Adrenal gland (tissue), 5 donors: ENCODE measurements around the gene SZT2.

ENCODE experiments used
- POLR2A ChIP-seq, 2 donors: fragments of 450-650 bp; IDR thresholded peaks; one replicate each; pipeline ENCODE4 v1.6.1; 2017; ENCODE audit warnings: antibody characterized with exemption in 2 of 2, mild to moderate bottlenecking in 2 of 2, moderate library complexity in 1 of 2
- TF ChIP-seq, protein P1 (sequence below), 6 experiments: fragments of 450-650 bp in 4 of 6; fragments of 200-600 bp in 2 of 6; sonication (generic) in 1 of 6; IDR thresholded peaks; 1 replicate in 5 of 6; 2 replicates in 1 of 6; pipeline versions ENCODE4 v1.5.1 to v1.8.0; 2016 to 2021; ENCODE audit warnings: antibody characterized with exemption in 6 of 6, mild to moderate bottlenecking in 2 of 6, moderate library complexity in 1 of 6
- donor health status: DM: no; HTN: no; CAD: no.

DNA sequence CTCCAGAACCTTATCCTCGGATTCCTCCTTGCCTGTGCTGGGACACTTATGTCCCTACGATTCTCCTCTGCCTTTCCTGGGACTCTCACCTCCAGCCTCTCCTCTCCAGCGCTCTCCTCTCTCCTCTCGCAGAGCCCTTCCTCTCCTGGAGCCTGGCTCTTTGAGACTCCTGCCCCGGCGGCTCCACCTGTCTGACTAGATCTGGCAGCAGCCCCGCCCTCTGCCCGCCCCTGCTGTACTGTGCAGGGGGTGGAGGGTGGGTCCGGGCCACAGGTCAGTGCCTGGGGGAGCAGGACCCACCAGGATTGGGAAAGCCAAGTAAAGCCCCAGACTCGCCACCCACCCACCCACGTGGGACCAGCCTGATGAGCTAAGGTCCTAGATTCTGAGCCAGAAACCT is 23.5 kb upstream of the SZT2 start:
- TF ChIP-seq POLR2A (IDR thresholded peaks at IDR 0.05): no peak
- TF ChIP-seq, protein P1, sequence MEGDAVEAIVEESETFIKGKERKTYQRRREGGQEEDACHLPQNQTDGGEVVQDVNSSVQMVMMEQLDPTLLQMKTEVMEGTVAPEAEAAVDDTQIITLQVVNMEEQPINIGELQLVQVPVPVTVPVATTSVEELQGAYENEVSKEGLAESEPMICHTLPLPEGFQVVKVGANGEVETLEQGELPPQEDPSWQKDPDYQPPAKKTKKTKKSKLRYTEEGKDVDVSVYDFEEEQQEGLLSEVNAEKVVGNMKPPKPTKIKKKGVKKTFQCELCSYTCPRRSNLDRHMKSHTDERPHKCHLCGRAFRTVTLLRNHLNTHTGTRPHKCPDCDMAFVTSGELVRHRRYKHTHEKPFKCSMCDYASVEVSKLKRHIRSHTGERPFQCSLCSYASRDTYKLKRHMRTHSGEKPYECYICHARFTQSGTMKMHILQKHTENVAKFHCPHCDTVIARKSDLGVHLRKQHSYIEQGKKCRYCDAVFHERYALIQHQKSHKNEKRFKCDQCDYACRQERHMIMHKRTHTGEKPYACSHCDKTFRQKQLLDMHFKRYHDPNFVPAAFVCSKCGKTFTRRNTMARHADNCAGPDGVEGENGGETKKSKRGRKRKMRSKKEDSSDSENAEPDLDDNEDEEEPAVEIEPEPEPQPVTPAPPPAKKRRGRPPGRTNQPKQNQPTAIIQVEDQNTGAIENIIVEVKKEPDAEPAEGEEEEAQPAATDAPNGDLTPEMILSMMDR (IDR thresholded peaks at IDR 0.05): no peak
